GM18868 (cell line): ENCODE results near the gene C11orf52.
"Not testable (repeated sequence)": the region's sequence is repeated elsewhere in the genome, so short reads cannot be mapped to it uniquely, and the experiment has no call there.

Experiments
- ATAC-seq: cut with Tn5 transposase; IDR thresholded peaks from one replicate; pipeline ENCODE4 v1.9.1; 2021; ENCODE audit warnings: mild to moderate bottlenecking, moderate library complexity; ENCODE audit not compliant: unreplicated experiment

C11orf52 gene

DNA sequence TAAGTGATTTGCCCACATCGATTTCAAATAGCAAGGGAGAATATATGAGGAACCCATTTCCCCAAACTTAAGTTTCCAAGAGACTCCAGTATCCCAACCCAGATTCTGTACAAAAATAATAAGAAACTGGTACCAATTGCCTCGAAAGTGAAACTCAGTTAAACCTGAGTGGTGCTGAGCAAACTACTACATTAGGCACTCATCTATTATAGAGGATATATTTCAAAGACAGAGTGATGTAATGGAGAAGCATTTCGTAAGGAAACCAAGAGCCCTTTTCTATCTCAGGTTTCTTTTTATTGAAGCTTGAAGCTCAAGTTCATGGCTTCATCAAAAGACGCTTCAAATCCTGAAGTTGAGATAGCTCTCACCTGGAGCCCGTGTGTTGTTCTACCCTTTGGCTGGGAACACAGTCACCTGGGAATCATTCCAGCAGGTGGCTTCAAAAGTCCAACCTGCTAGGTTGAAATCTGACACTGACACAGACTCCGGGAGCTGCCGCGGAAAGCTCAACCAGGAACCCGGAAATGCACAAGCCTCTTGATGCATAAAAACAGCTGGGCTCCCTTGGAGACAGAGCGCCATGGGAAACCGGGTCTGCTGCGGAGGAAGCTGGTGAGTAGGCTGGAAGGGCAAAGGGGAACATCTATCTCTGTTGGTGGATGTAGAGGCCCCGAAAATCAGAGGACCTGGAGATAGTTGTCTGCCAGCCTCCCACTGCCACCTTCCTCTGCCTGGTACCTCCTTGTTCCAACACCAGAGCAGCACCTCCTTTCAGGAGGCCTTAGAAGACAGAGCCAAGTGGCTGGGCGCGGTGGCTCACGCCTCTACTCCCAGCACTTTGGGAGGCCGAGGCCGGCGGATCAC is at the start of gene C11orf52:
Gene C11orf52 (plus strand): TSS at position 524 of the 867 bp plus-strand sequence. CDS start 60 bp downstream, at position 584.
- ATAC-seq, result no peak

- ATAC-seq, result no peak
Observed at GRCh38 chr11:111870113-111870512, 48.6 kb upstream of the C11orf52 start.

GRCh38 chr11:111870522-111870885 is 48.2 kb upstream of the C11orf52 start:
- peak; percentile 17 for ATAC-seq

DNA sequence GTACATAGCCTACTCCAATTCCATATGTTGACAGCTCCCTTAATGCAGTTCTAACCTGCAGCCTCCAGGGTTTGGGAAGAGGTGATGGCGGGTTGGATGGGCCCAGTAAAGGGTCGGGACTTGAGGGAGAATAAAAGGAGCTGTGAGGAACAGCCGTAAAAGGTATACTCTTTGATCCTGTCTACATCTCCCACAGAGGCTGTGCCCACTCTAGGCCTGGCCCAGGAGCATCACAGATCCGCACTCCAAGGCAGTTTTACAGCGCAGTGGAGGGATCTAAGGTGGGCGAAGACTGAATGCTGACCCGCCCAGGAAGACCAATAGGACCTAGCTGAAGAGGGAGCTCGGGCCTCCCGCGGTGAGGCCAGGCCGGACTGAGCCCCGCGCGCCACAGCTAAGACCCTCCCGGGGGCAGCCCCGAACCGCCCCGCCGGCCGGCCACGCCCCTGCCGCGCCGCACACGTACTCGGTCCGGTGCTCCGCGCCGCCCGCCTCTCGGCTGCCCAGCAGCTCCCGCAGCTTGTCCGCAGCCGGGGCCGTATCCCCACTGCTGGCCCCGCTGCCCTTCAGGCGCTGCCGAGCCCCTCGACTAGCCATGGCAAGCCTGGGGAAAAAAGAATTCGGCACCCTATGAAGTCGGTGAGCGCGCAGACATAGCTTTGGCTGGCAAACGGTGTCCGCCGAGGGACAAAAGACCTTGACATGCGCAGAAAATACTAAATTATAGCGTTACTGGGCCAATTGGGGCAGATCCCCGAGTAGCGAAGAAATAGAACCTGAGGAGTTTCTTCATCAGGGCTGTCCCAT is 47.6 kb upstream of the C11orf52 start, which contains the start of gene ALG9:
Gene ALG9 (minus strand): TSS at position 696 of the 807 bp plus-strand sequence. CDS start 99 bp downstream, at position 597.
- peak; percentile 92 for ATAC-seq

DNA sequence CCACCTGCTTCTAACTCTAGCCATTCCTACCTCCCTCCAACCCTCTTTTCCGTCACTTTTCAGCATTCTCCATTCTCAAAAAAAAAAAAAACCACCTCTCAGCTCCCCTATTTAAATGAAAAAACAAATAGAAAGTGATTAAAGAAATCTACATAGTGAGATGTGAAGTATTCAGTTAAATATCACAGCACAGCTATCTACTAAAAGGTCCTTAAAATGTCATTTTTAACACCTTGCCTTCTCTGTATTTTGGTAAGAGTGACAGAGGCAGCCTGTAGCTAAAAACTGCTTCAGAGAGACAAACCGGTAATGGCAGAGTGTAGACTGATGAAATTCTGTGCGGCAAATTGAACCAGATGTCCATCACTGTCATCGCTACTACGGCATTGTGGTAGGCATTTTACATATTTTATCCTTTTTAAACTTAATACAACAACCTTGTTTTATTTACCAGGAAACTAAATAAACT is 47.0 kb upstream of the C11orf52 start:
- ATAC-seq, result no peak

GRCh38 chr11:111878385-111878848 is 40.3 kb upstream of the C11orf52 start:
- peak; percentile 4 for ATAC-seq

DNA sequence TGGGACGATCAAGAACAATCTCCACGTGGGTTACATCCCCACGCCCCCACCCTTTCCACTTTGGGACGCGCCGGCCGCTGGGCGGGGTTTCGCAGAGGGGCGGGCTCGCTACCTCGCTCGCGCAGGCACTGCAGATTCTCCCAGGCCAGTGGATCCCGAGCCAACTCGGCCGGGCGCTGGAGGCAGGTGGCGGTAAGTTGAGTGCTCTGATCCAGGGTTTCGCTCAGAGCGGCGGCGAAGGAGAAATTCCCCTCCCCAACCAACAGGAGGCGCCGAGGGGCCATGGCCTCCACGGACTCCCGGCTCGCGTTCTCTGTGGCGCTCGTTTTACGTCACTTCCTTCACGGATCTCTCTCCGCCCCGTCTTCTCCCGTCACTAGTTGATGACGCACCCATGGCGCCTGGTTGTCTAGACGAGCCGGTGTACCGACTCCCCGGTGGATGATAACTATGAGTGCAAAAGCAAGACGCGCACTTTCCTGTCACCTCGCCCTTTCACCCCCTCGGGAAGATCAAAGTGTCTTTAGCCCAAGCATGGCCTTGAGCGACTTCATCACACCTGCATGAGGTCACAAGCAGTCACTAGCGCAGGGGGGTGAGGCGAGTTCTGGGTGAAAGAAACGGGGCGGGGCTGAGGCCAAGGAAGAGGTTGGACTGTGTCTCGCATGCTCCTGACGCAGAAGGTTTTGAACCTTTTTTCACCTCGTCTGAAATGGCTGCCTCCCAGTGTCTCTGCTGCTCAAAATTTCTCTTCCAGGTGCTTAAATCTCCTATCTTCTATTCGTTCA is 39.7 kb upstream of the C11orf52 start, which contains the start of the genes CFAP68 and FDXACB1:
Gene CFAP68 (plus strand): TSS at position 693 of the 788 bp plus-strand sequence. CDS start 20 bp downstream, at position 713.
Gene FDXACB1 (minus strand): TSS at position 317 of the 788 bp plus-strand sequence. CDS start 33 bp downstream, at position 284.
- peak; percentile 90 for ATAC-seq

DNA sequence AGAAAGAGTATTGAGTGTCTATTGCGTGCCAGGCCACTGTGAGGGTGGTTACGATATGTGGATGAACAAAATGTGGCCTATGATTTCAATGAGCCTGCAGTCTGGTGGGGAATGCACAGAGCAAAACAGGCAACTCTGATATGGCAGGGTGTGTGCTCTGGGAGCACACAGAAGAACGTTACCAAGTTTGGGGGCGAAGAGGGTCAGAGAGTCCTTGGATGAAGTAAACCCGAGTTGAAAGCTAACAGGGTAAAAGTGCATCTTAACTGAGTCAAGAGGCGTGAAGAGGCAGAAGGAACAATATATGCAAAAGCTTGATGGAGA is 39.1 kb upstream of the C11orf52 start:
- no peak for ATAC-seq

- no peak for ATAC-seq
Observed at GRCh38 chr11:111882202-111882601, 36.5 kb upstream of the C11orf52 start.

DNA sequence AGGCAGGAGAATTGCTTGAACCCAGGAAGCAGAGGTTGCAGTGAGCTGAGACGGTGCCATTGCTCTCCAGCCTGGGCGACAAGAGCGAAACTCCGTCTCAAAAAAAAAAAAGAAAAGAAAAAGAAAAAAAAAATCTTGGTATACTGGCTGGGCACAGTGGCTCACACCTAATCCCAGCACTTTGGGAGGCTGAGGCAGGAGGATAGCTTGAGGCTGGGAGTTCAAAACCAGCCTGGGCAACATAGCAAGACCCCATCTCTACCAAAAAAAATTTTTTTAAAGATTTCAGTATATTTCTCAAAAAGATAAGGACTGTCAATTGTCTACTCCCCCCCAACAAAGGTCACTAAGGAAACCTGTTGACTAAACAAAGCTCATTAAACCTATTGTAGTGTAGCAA is 33.7 kb upstream of the C11orf52 start:
- ATAC-seq, result not testable (repeated sequence)

DNA sequence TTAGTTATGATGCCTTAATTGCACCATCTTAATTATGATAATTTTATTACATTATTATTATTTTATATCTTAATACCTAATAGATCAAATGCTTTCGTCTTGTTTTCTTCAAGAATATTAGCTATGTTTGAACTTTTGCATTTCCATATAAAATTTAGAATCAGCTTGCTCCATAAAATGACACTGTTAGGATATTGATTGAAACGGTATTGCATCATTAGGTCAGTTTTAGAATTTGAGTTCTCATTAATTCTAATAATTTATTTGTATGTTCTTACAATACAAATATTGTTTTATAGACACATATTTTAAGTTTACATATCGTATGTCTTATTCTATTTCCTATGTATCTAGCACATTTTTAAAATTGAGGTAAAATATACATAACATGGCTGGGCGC is 32.7 kb upstream of the C11orf52 start:
- ATAC-seq, result no peak

DNA sequence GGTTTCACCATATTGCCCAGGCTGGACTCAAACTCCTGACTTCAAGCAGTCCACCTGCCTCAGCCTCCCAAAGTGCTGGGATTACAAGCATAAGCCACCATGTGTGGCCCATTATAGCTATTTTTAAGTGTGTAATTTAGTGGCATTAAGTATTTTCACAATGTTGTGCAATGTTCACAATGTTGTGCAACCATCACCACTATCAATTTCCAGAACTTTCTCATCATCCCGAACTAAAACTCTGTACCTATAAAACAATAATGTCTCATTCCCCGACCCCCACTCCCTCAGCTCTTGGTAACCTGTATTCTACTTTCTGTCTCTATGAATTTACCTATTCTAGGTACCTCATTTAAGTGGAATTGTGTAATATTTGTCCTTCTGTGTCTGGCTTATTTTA is 31.9 kb upstream of the C11orf52 start:
- no peak for ATAC-seq

GRCh38 chr11:111905411-111905810 is 13.3 kb upstream of the C11orf52 start:
- no peak for ATAC-seq

- ATAC-seq, result no peak
Observed at GRCh38 chr11:111906680-111907079, 12.0 kb upstream of the C11orf52 start.

GRCh38 chr11:111908639-111909305 is 9.9 kb upstream of the C11orf52 start:
- ATAC-seq, result no peak

DNA sequence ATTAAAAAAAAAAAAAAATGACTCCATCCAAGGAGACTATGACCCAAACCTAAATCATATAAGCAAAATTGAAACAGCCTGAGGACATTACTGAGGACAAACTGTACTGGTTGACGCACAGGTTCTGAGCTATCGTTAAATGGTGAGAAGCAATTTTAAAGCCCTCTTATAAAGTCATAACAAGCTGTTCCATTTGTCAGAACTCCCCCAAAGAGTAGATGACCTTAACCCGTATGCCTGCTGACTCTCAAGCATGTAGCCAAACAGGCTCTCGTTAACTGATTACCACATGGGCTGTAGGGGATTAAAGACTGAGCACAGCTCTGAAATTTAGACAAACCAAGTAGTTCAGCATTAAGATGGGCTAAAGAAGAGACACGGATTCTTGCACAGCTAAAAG is 9.3 kb upstream of the C11orf52 start:
- ATAC-seq, result no peak

DNA sequence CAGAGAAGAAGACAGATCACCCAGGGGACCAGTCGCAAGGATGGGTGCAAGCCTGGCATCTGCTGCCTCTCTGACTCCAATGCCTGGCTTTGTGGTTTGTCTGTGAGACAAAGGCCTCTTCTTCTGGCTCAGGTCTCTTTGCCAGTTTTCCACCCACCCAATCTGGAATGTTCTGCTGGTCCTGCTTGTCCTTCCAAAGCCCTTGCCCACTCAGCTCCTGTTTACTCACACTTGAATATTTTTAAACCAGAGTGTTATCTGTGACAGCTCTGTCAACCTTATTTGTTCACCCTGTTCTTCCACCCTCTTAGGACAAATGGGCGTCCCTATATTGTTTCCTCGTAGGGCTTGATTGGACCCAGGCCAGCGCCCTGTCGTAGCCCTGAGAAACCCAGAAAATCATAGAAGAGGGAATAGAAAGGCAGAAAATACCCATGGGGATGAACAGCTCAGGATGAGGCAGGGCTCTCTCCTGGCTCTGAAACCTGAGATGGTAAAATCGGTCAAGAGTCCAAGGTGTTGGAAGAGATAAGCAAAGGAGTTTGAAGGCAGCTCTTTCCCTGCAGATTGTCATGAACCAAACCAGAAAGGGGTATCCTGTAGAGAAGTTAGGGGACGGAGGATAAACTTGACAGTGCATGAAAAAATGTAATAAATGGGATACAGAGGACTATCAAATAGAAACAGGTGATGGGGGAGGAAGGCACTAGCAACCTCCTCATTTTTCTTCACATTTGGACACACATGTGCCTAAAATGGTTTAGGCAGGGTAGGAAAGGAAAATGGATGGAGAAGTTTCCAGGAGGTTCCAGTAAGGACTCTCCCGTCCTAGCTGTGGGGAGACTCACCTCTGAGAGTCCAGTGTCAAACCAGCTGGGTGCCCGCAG is 7.8 kb upstream of the C11orf52 start:
- ATAC-seq, result no peak

- no peak for ATAC-seq
Observed at GRCh38 chr11:111911563-111912401, 6.9 kb upstream of the C11orf52 start, which contains the start of gene CRYAB. TSS of gene CRYAB (minus strand) at chr11:111911770. CDS start at chr11:111911724, 46 bp downstream.
